GM18507 (cell line): ENCODE results near the gene FNBP1.

Experiments
- DNase-seq: peaks from one replicate; pipeline ENCODE4 v3.0.0; 2011; ENCODE audit warnings: low read depth; ENCODE audit not compliant: insufficient read length; ENCODE audit errors: extremely low spot score
- FAIRE-seq: peaks from 2 replicates; lab custom pipeline; 2011; peaks lifted over from hg19 to GRCh38; lab: Jason Lieb, UNC

FNBP1 gene

GRCh38 chr9:129868872-129869486 lies 174.0 kb downstream of the FNBP1 start:
- no peak for DNase-seq
- no peak for FAIRE-seq

- no peak for FAIRE-seq
Measured at GRCh38 chr9:129868023-129868871, 174.7 kb downstream of the FNBP1 start.

GRCh38 chr9:129867136-129868022 lies 175.6 kb downstream of the FNBP1 start:
- no peak for FAIRE-seq

More at GRCh38 chr9:129868023-129868871, 174.7 kb downstream of the FNBP1 start:
- no peak for DNase-seq

GRCh38 chr9:129866394-129867135 lies 176.4 kb downstream of the FNBP1 start:
- DNase-seq: no peak
- FAIRE-seq: no peak

More at GRCh38 chr9:129867136-129868022, 175.6 kb downstream of the FNBP1 start:
- no peak for DNase-seq

GRCh38 chr9:129865668-129866320 lies 177.2 kb downstream of the FNBP1 start:
- FAIRE-seq: no peak

GRCh38 chr9:129864991-129865647 lies 177.9 kb downstream of the FNBP1 start:
- FAIRE-seq: no peak
- DNase-seq: no peak

More at GRCh38 chr9:129865668-129866320, 177.2 kb downstream of the FNBP1 start:
- no peak for DNase-seq

GRCh38 chr9:129863059-129863690 lies 179.8 kb downstream of the FNBP1 start:
- FAIRE-seq (no peak), DNase-seq (no peak)

GRCh38 chr9:129861447-129861827 lies 181.6 kb downstream of the FNBP1 start:
- DNase-seq: no peak
- no peak for FAIRE-seq

GRCh38 chr9:129860653-129861446 lies 182.1 kb downstream of the FNBP1 start:
- DNase-seq (no peak), FAIRE-seq (no peak)

- FAIRE-seq (no peak), DNase-seq (no peak)
Measured at GRCh38 chr9:129858167-129858962, 184.6 kb downstream of the FNBP1 start.

GRCh38 chr9:129857207-129857606 lies 185.8 kb downstream of the FNBP1 start:
- DNase-seq: no peak
- no peak for FAIRE-seq

GRCh38 chr9:129854588-129855110 lies 188.3 kb downstream of the FNBP1 start:
- DNase-seq: no peak
- FAIRE-seq: no peak

- no peak for DNase-seq
- no peak for FAIRE-seq
Measured at GRCh38 chr9:129853614-129854013, 189.4 kb downstream of the FNBP1 start.

GRCh38 chr9:129852579-129852978 lies 190.4 kb downstream of the FNBP1 start:
- FAIRE-seq (no peak), DNase-seq (no peak)

- DNase-seq: no peak
- no peak for FAIRE-seq
Measured at GRCh38 chr9:129851821-129852220, 191.2 kb downstream of the FNBP1 start.
